Stimulated activated CD4-positive, alpha-beta T cell treated with anti-CD3 and anti-CD28 coated beads, Interleukin-15, amount 100 ng/mL, for 1 hour (primary cell): Measurements from ENCODE around the gene CCDC136.

Source experiments
- DNase-seq, 2 donors: peaks; one replicate each; pipeline ENCODE4 v3.0.0-alpha.2; 2020; ENCODE audit warnings: low read depth in 1 of 2, low spot score in 1 of 2

The CCDC136 gene

GRCh38 chr7:128775744-128776474 lies 15.9 kb upstream of the CCDC136 start, which contains the start of gene OPN1SW:
TSS of gene OPN1SW (minus strand) at chr7:128775794. CDS start at chr7:128775781, 13 bp downstream.
- DNase-seq, result no peak

GRCh38 chr7:128777156-128778123 lies 14.3 kb upstream of the CCDC136 start:
- no peak for DNase-seq

- no peak for DNase-seq
Measured at GRCh38 chr7:128778946-128779345, 12.8 kb upstream of the CCDC136 start.

GRCh38 chr7:128781126-128781525 lies 10.6 kb upstream of the CCDC136 start:
- no peak for DNase-seq

- no peak for DNase-seq
Measured at GRCh38 chr7:128781851-128782250, 9.9 kb upstream of the CCDC136 start.

GRCh38 chr7:128783143-128783861 lies 8.5 kb upstream of the CCDC136 start:
- no peak for DNase-seq

- no peak for DNase-seq
Measured at GRCh38 chr7:128785738-128786137, 6.0 kb upstream of the CCDC136 start.

- no peak for DNase-seq
Measured at GRCh38 chr7:128788446-128789412, 3.0 kb upstream of the CCDC136 start.

GRCh38 chr7:128790315-128791041 lies 1.3 kb upstream of the CCDC136 start:
- no peak for DNase-seq

GRCh38 chr7:128791972-128792327 lies 182 bp downstream of the CCDC136 start:
- no peak for DNase-seq

- no peak for DNase-seq
Measured at GRCh38 chr7:128792471-128793180, 858 bp downstream of the CCDC136 start.

GRCh38 chr7:128793181-128793547 lies 1.4 kb downstream of the CCDC136 start:
- DNase-seq, result no peak

GRCh38 chr7:128794020-128794419 lies 2.3 kb downstream of the CCDC136 start:
- DNase-seq, result no peak

GRCh38 chr7:128794436-128794835 lies 2.7 kb downstream of the CCDC136 start:
- DNase-seq, result no peak

- no peak for DNase-seq
Measured at GRCh38 chr7:128795129-128795528, 3.4 kb downstream of the CCDC136 start.

- DNase-seq, result no peak
Measured at GRCh38 chr7:128796327-128796726, 4.6 kb downstream of the CCDC136 start.

GRCh38 chr7:128799451-128799850 lies 7.7 kb downstream of the CCDC136 start:
- DNase-seq, result no peak

GRCh38 chr7:128800567-128800966 lies 8.8 kb downstream of the CCDC136 start:
- no peak for DNase-seq

GRCh38 chr7:128801003-128801402 lies 9.2 kb downstream of the CCDC136 start:
- no peak for DNase-seq
